GM10248 (cell line): ENCODE measurements around the gene ZNF646.

ENCODE experiments used
- CTCF ChIA-PET: fragments of 300-600 bp; sonication (Branson Sonifier 250); formaldehyde crosslinking; extraction: SDS; loops from one replicate; lab custom pipeline; 2021; ENCODE audit warnings: antibody characterized with exemption; lab: Yijun Ruan, JAX
- POLR2A ChIA-PET: fragments of 350-650 bp; sonication (Branson Sonifier 250); formaldehyde crosslinking; extraction: SDS; loops from one replicate; lab custom pipeline; 2020; ENCODE audit warnings: antibody characterized with exemption; lab: Yijun Ruan, JAX
- DNase-seq: peaks from one replicate; pipeline ENCODE4 v3.0.0; 2012; ENCODE audit errors: extremely low spot score
- CTCF ChIP-seq: IDR thresholded peaks from 2 replicates; pipeline ENCODE4 v1.5.1; 2012; ENCODE audit warnings: mild to moderate bottlenecking, low read depth; ENCODE audit errors: extremely low read depth, missing control alignments, control extremely low read depth

ZNF646 gene

GRCh38 chr16:31112711-31113110 lies 38.5 kb downstream of the ZNF646 start:
- TF ChIP-seq CTCF: no peak
- POLR2A ChIA-PET: interaction anchor here (2.8 kb wide), 1 partner anchor 67 kb away, joined by 13 read pairs; the partner anchor contains the start of gene FUS
- CTCF ChIA-PET: interaction anchor here (0.8 to 2.2 kb wide), 2 partner anchors 21 to 29 kb away, joined by 3 to 10 read pairs; no protein-coding TSS in a partner anchor
- no peak for DNase-seq

- ChIA-PET POLR2A (interaction anchor here (2.8 kb wide), 1 partner anchor 67 kb away, joined by 13 read pairs; the partner anchor contains the start of gene FUS), CTCF (interaction anchor here (1.1 to 2.2 kb wide), 3 partner anchors 14 to 129 kb away, joined by 3 to 10 read pairs (median 6); no protein-coding TSS in a partner anchor)
- TF ChIP-seq CTCF: no peak
- DNase-seq: no peak
Measured at GRCh38 chr16:31113121-31114120, 39.2 kb downstream of the ZNF646 start.

- TF ChIP-seq CTCF: no peak
- ChIA-PET CTCF (interaction anchor here (1.1 to 2.2 kb wide), 4 partner anchors 15 to 130 kb away, joined by 3 to 10 read pairs (median 6); no protein-coding TSS in a partner anchor), POLR2A (interaction anchor here (2.8 kb wide), 1 partner anchor 66 kb away, joined by 13 read pairs; the partner anchor contains the start of gene FUS)
- no peak for DNase-seq
Measured at GRCh38 chr16:31114468-31114867, 40.2 kb downstream of the ZNF646 start.

- TF ChIP-seq CTCF: no peak
- POLR2A ChIA-PET: interaction anchor here (0.5 to 1.7 kb wide), 17 partner anchors 12 to 329 kb away, joined by 3 to 23 read pairs (median 5); partner anchors contain the start of genes FUS, ZNF646 and ZNF668
- CTCF ChIA-PET: interaction anchor here (0.7 to 2.8 kb wide), 11 partner anchors 12 to 343 kb away, joined by 3 to 24 read pairs (median 3); partner anchors contain the start of gene HSD3B7
- peak; percentile 99 for DNase-seq
Measured at GRCh38 chr16:31117384-31118222, 43.4 kb downstream of the ZNF646 start, which contains the start of gene KAT8. Gene KAT8 (plus strand): TSS chr16:31117664. CDS start chr16:31117682, 18 bp downstream.

- POLR2A ChIA-PET: interaction anchor here (0.5 to 1.7 kb wide), 9 partner anchors 11 to 330 kb away, joined by 3 to 23 read pairs (median 5); partner anchors contain the start of gene FUS
- CTCF ChIA-PET: interaction anchor here (0.7 to 3.0 kb wide), 9 partner anchors 11 to 339 kb away, joined by 3 to 24 read pairs (median 3); no protein-coding TSS in a partner anchor
- no peak for TF ChIP-seq CTCF
- DNase-seq: no peak
Measured at GRCh38 chr16:31118223-31119155, 44.3 kb downstream of the ZNF646 start.
